GM19468 (cell line): ENCODE measurements around the gene ADAMTSL1.

Experiments
- ATAC-seq: cut with Tn5 transposase; IDR thresholded peaks from one replicate; pipeline ENCODE4 v1.9.1; 2021; ENCODE audit warnings: mild to moderate bottlenecking, moderate library complexity, moderate number of reproducible peaks; ENCODE audit not compliant: unreplicated experiment; ENCODE audit errors: extremely low read depth

The ADAMTSL1 gene

GRCh38 chr9:18459962-18460584 lies 13.9 kb upstream of the ADAMTSL1 start:
- no peak for ATAC-seq

- ATAC-seq: no peak
Observed at GRCh38 chr9:18461496-18461895, 12.5 kb upstream of the ADAMTSL1 start.

- ATAC-seq: no peak
Observed at GRCh38 chr9:18463991-18464390, 10.0 kb upstream of the ADAMTSL1 start.

- no peak for ATAC-seq
Observed at GRCh38 chr9:18466101-18466500, 7.9 kb upstream of the ADAMTSL1 start.

- no peak for ATAC-seq
Observed at GRCh38 chr9:18467696-18468095, 6.3 kb upstream of the ADAMTSL1 start.

GRCh38 chr9:18472435-18472834 lies 1.5 kb upstream of the ADAMTSL1 start:
- ATAC-seq: no peak

- no peak for ATAC-seq
Observed at GRCh38 chr9:18472841-18473251, 1.1 kb upstream of the ADAMTSL1 start.

GRCh38 chr9:18474783-18475182 lies 830 bp downstream of the ADAMTSL1 start:
- ATAC-seq: no peak

GRCh38 chr9:18477121-18477660 lies 3.2 kb downstream of the ADAMTSL1 start:
- no peak for ATAC-seq

- no peak for ATAC-seq
Observed at GRCh38 chr9:18477719-18478118, 3.8 kb downstream of the ADAMTSL1 start.

GRCh38 chr9:18478501-18479361 lies 4.8 kb downstream of the ADAMTSL1 start:
- ATAC-seq: no peak

GRCh38 chr9:18479405-18479804 lies 5.5 kb downstream of the ADAMTSL1 start:
- no peak for ATAC-seq

GRCh38 chr9:18480662-18481093 lies 6.7 kb downstream of the ADAMTSL1 start:
- no peak for ATAC-seq

GRCh38 chr9:18482371-18482770 lies 8.4 kb downstream of the ADAMTSL1 start:
- no peak for ATAC-seq

- ATAC-seq: no peak
Observed at GRCh38 chr9:18485714-18486113, 11.8 kb downstream of the ADAMTSL1 start.

GRCh38 chr9:18487611-18488010 lies 13.7 kb downstream of the ADAMTSL1 start:
- no peak for ATAC-seq

GRCh38 chr9:18488886-18489285 lies 14.9 kb downstream of the ADAMTSL1 start:
- ATAC-seq: no peak

GRCh38 chr9:18489861-18490260 lies 15.9 kb downstream of the ADAMTSL1 start:
- no peak for ATAC-seq

- no peak for ATAC-seq
Observed at GRCh38 chr9:18490641-18491370, 16.9 kb downstream of the ADAMTSL1 start.

GRCh38 chr9:18492612-18493011 lies 18.7 kb downstream of the ADAMTSL1 start:
- ATAC-seq: no peak
